ENCODE results near the gene TBC1D10A. TPM values are rescaled to one million over a fixed set of nuclear protein-coding genes. Genes with fewer than 3 reads are reported as not detected.
A peak's percentile ranks its signal among the peaks of the same experiment; 100 is the strongest.

TBC1D10A gene
- total RNA-seq, 6 experiments from 2014 or later = 15.6 to 20.6 (median 16.7) TPM

DNA sequence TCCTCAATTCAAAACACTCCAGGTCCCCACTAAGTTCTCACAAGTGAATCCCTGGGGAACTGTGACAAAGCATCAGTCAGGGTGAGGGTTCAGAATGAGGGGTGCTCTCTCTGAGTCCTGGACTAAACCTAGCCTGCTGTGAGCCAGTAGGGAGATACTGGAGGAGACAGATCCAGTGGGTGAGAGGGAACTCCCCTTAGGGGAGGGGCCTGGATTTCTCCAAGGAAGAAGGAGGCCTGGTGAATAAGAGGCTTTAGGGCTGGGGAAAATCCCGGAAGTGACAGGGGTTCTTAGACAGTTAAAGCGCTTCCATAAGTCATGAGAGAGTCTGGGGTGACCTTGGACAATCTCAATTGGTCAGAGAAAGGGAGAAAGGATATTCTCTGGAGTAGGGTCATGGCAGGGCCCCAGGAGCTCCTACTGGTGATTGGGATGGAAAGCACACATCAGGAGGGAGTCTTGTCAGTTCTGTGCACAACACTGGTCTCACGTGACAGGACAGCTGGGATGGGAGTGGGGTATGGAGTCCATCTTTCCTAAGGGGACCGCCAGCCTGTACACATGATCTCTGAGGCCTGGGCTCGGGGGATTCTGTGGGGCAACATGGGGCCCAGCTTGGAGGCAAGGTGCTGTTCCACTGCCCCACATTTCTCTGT lies 1.5 kb downstream of the TBC1D10A start:
- no peaks in the 10 kb centered on the region; the same call in 1 of the 2 replicates for H3K27me3 Mint-ChIP-seq (ENCODE audit: insufficient read depth)
- TF ChIP-seq CTCF (IDR thresholded peaks at IDR 0.05) = no peak
- DNase-seq = peak; percentile 81
- no peaks in the 10 kb centered on the region for H3K9me3 Mint-ChIP-seq
- H3K4me3 Mint-ChIP-seq = peak overlapping the region; percentile 87
- H3K4me1 Mint-ChIP-seq (ENCODE audit: low read depth) = peaks cover 41% of the 10 kb centered on the region
- peaks cover 10% of the 10 kb centered on the region for H3K36me3 Mint-ChIP-seq (ENCODE audit: low read depth)
- H3K27ac Mint-ChIP-seq = peak overlapping the region; percentile 86

GRCh38 chr22:30324014-30324730 lies 2.6 kb downstream of the TBC1D10A start:
- Mint-ChIP-seq H3K9me3 (no peaks in the 10 kb centered on the region), H3K27me3 (ENCODE audit: insufficient read depth) (no peaks in the 10 kb centered on the region; the same call in 1 of the 2 replicates), H3K4me3 (peak overlapping the region; percentile 87), H3K4me1 (ENCODE audit: low read depth) (peaks cover 41% of the 10 kb centered on the region), H3K27ac (peak overlapping the region; percentile 86), H3K36me3 (ENCODE audit: low read depth) (peaks cover 11% of the 10 kb centered on the region)
- no peak for DNase-seq
- no peak for TF ChIP-seq CTCF (IDR thresholded peaks at IDR 0.05)

DNA sequence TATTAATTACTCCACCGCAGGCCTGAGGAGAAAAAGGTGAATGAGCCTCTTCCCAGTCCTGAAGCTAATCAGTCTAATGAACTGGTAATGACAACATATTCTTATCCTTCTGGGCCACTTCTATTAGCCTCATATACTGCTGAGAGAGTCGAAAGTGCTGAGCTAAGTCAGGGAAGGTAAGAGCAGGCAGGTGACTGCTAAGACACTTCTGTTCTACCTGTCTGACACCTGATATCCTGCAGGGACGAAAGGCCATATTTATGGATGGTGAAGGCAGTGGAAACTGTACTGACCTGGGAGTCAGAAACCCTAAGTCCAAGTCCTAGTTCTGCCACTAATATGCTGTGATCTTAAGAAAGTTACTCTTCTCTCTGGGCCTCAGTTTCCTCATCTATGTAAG lies 3.5 kb downstream of the TBC1D10A start:
- DNase-seq = no peak
- TF ChIP-seq CTCF (IDR thresholded peaks at IDR 0.05) = no peak
- Mint-ChIP-seq H3K27ac (no peak overlapping the region), H3K4me3 (no peak overlapping the region), H3K4me1 (ENCODE audit: low read depth) (peaks cover 41% of the 10 kb centered on the region), H3K36me3 (ENCODE audit: low read depth) (peaks cover 20% of the 10 kb centered on the region), H3K9me3 (no peaks in the 10 kb centered on the region), H3K27me3 (ENCODE audit: insufficient read depth) (peaks cover under 1% of the 10 kb centered on the region; the same call in 1 of the 2 replicates)

DNA sequence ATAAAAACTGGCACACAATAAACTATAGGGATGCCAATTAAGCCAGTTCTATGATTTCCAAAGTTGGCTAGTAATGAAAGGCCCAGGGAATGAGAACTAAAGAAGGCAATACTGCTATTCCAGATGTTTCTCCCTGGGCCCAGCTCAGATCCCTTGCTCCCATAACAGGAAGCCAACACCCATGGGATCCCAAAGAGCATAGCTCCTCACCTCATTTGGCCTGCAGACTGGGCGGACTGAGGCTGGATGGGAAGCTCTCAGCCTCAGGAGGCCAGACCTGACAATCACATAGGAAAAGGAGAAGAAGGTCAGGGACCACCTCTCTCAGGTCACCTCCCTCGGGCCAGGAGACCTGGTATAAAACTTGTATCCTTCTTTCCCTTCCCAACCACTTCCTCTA lies 5.3 kb downstream of the TBC1D10A start:
- Mint-ChIP-seq H3K27me3 (ENCODE audit: insufficient read depth) (peaks cover 2% of the 10 kb centered on the region; the same call in 1 of the 2 replicates), H3K9me3 (no peaks in the 10 kb centered on the region)

GRCh38 chr22:30320021-30320556 lies 6.7 kb downstream of the TBC1D10A start:
- Mint-ChIP-seq H3K4me1 (ENCODE audit: low read depth) (peaks cover 40% of the 10 kb centered on the region), H3K36me3 (ENCODE audit: low read depth) (peaks cover 24% of the 10 kb centered on the region), H3K27me3 (ENCODE audit: insufficient read depth) (peaks cover 2% of the 10 kb centered on the region; the same call in 1 of the 2 replicates), H3K4me3 (no peak overlapping the region), H3K9me3 (no peaks in the 10 kb centered on the region), H3K27ac (no peak overlapping the region)
- DNase-seq = no peak
- TF ChIP-seq CTCF (IDR thresholded peaks at IDR 0.05) = no peak

More for the DNA sequence above, 5.3 kb downstream of the TBC1D10A start:
- no peak for TF ChIP-seq CTCF (IDR thresholded peaks at IDR 0.05)
- no peak overlapping the region for H3K27ac Mint-ChIP-seq
- peaks cover 20% of the 10 kb centered on the region for H3K36me3 Mint-ChIP-seq (ENCODE audit: low read depth)
- DNase-seq = no peak
- H3K4me3 Mint-ChIP-seq = no peak overlapping the region
- peaks cover 36% of the 10 kb centered on the region for H3K4me1 Mint-ChIP-seq (ENCODE audit: low read depth)
